ENCODE measurements around the gene TAF6. TPM values are rescaled to one million over a fixed set of nuclear protein-coding genes. Genes with fewer than 3 reads are reported as not detected.

TAF6 gene
- 10 to 100 TPM; 40.7 to 45.3 TPM for total RNA-seq
- total RNA-seq: 30.3 to 33.0 reads per million in 2 donors

DNA sequence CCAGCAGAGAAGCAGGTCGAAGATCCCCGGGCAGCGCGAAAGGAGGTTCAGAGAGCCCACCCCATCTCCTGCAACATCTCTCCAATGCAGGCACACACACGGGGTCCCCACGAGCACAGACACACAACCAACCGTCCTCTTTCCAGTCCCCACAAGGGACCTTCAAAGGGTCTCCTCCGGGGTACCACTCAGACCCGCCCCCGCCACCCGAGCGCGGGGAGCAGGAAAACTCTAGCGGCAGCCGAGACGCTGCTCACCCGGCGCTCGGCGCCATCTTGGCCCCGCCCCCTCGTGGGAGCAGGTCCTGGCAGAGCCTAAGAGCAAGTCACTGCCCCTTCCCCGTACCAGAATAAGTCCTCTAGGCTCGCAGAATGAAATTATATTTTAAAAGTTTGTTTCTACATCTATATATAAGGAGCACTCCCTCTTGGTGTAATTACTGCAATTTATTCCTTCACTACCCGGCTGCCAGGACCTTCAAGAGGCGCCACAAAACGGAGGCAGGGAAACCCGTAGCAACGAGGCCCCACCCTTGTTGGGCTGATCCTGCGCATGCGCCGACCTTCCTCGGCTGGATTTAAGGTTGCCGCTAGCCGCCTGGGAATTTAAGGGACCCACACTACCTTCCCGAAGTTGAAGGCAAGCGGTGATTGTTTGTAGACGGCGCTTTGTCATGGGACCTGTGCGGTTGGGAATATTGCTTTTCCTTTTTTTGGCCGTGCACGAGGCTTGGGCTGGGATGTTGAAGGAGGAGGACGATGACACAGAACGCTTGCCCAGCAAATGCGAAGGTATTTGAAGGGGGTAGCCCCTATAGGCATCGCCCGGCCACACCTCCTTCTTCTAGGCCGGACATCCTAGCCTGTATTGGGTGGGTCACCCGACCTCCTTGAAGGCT, at the start of gene TAF6, which contains the start of gene CNPY4:
TAF6 (minus strand) TSS at position 287 of the 898 bp plus-strand sequence. CDS start 5,149 bp downstream, outside the sequence.
CNPY4 (plus strand) TSS at position 563 of the 898 bp plus-strand sequence; CDS start at position 674, 111 bp downstream.
- H3K4me3 Mint-ChIP-seq: peak within 1 kb of the TSS; percentile 96
- no peaks in the 10 kb centered on the region for H3K36me3 Mint-ChIP-seq (ENCODE audit: low read depth)
- ATAC-seq (peak; percentile 78), DNase-seq (peak; percentile 89 to 90 (median 90))
- no peaks in the 10 kb centered on the region for H3K27me3 Mint-ChIP-seq
- H3K9me3 ChIP-seq (ENCODE audit: control insufficient read depth, low read length, poor library complexity, severe bottlenecking): no peaks in the 10 kb centered on the region
- peaks cover 29% of the 10 kb centered on the region for H3K4me1 Mint-ChIP-seq
- H3K27ac Mint-ChIP-seq: peak within 1 kb of the TSS; percentile 99

DNA sequence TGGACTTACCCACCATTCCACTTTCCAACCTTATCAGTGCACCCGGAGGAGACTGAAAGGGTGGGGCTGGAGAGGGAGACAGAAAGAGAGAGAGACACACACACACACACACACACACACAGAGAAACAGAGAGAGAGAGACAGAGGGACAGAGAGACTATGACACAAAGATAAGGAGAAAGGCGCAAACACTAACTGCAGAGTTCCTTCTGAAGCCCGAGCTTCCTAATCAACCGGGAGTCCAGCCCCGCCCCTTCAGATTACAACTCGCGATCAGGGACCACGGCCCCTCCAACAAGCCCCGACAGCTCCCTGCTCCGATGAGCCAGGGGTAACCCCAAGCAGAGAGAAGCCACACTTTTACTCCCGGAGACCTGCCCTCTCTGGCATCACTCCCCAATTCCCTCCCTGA, 48.8 kb upstream of the TAF6 start:
- DNase-seq (no peak), ATAC-seq (peak; percentile 10)
- H3K36me3 Mint-ChIP-seq (ENCODE audit: low read depth): peaks cover 5% of the 10 kb centered on the region
- H3K4me1 Mint-ChIP-seq: peaks cover 56% of the 10 kb centered on the region
- H3K9me3 ChIP-seq (ENCODE audit: control insufficient read depth, low read length, poor library complexity, severe bottlenecking): no peaks in the 10 kb centered on the region
- peak overlapping the region; percentile 92 for H3K27ac Mint-ChIP-seq
- H3K27me3 Mint-ChIP-seq: peaks cover 10% of the 10 kb centered on the region
- peak overlapping the region; percentile 94 for H3K4me3 Mint-ChIP-seq

DNA sequence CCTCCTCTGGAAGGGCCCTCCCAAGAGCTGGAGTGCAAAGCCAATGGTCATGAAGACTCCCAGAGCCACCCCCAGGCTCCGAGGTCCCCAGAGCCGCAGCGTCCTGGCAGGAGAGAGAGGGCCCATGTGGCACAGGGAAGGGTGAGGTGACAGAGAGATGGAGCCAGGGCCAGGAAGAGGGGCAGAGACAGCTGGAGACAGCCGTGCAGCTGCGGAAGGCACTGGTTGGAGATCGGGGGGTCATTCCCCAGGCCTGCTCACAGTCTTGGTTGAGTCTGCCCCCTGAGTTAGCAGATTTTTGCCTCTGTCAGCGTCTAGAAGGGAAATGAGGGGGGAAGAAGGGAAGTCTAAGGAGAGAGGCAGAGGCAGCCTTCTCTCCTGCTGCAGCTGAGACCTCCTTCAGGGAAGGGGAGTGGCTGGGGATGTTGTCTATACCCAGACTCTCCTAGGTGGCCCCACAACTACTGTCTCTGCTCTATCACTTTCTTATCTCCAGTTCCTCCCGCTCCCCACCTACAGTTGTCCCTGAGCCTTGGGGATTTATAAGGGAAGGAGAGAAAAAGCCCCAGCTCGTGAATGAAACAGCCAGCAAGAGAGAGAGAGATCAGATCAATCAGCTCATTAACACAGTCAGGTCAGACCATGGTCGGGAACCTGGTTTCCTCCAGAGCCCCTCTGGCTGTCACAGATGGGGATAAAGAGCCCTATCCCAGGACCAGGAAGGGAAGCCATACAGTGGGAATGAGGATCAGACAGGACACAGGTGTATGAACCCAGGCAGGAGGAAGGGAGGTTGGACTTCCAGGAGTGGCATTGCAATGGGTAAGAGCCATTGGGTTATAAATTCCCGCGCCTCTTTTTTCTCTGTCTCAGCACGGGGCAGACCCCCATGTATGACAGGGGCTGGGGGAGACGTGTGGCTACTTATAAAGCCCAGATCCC, 48.1 kb upstream of the TAF6 start:
- peak overlapping the region; percentile 92 for H3K27ac Mint-ChIP-seq
- H3K4me3 Mint-ChIP-seq: peak overlapping the region; percentile 94
- peaks cover 10% of the 10 kb centered on the region for H3K27me3 Mint-ChIP-seq
- no peak for DNase-seq
- peaks cover 59% of the 10 kb centered on the region for H3K4me1 Mint-ChIP-seq
- ATAC-seq: no peak
- H3K9me3 ChIP-seq (ENCODE audit: control insufficient read depth, low read length, poor library complexity, severe bottlenecking): no peaks in the 10 kb centered on the region
- H3K36me3 Mint-ChIP-seq (ENCODE audit: low read depth): peaks cover 5% of the 10 kb centered on the region

DNA sequence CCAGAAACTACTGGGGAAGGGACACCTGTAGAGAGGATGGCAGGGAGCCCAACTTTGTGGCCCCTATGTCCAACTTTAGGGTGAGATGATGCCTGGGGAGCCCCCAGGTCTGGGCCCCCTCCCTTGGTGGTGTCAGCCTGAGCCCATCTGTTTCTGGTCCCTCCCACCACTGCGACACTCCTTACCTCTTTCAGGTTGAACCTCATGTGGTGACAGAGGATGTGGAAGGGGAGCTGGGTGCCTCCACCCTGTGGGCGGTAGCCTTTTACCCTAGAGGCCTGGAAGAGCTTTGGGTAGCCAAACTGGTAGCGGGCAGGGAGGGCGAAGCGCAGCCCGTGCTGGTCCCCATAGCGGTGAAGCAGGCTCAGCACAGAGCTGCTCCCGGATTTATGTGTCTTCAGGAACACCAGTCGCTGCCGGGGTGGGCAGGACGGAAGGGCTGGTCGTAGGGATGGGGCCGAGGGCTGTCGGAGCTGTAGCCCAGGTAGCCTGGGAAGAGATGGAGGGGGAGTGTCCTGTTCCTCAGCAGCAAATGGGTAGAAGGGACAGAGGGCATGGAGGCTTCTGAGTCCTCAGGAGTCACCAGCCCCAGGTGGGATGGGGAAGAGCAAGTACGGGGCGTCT, 47.3 kb upstream of the TAF6 start:
- peaks cover 60% of the 10 kb centered on the region for H3K4me1 Mint-ChIP-seq
- H3K4me3 Mint-ChIP-seq: peak overlapping the region; percentile 94
- no peaks in the 10 kb centered on the region for H3K9me3 ChIP-seq (ENCODE audit: control insufficient read depth, low read length, poor library complexity, severe bottlenecking)
- H3K27ac Mint-ChIP-seq: peak overlapping the region; percentile 92
- ATAC-seq (peak; percentile 73), DNase-seq (no peak)
- H3K36me3 Mint-ChIP-seq (ENCODE audit: low read depth): peaks cover 5% of the 10 kb centered on the region
- peaks cover 10% of the 10 kb centered on the region for H3K27me3 Mint-ChIP-seq

- Mint-ChIP-seq H3K27me3 (peaks cover 6% of the 10 kb centered on the region), H3K27ac (peak overlapping the region; percentile 85), H3K36me3 (ENCODE audit: low read depth) (no peaks in the 10 kb centered on the region), H3K4me3 (peak overlapping the region; percentile 76), H3K4me1 (peaks cover 53% of the 10 kb centered on the region)
- no peaks in the 10 kb centered on the region for H3K9me3 ChIP-seq (ENCODE audit: control insufficient read depth, low read length, poor library complexity, severe bottlenecking)
- DNase-seq (no peak), ATAC-seq (no peak)
Measured at GRCh38 chr7:100163871-100164270, 44.7 kb upstream of the TAF6 start.

GRCh38 chr7:100163006-100163531, 43.9 kb upstream of the TAF6 start:
- H3K9me3 ChIP-seq (ENCODE audit: control insufficient read depth, low read length, poor library complexity, severe bottlenecking): no peaks in the 10 kb centered on the region
- Mint-ChIP-seq H3K27ac (peak overlapping the region; percentile 85), H3K36me3 (ENCODE audit: low read depth) (no peaks in the 10 kb centered on the region), H3K4me1 (peaks cover 45% of the 10 kb centered on the region), H3K4me3 (peak overlapping the region; percentile 76), H3K27me3 (peaks cover 6% of the 10 kb centered on the region)
- ATAC-seq (peak; percentile 11), DNase-seq (no peak)

GRCh38 chr7:100160067-100160466, 40.9 kb upstream of the TAF6 start:
- no peak for ATAC-seq
- DNase-seq: no peak
- H3K9me3 ChIP-seq (ENCODE audit: control insufficient read depth, low read length, poor library complexity, severe bottlenecking): no peaks in the 10 kb centered on the region
- H3K27me3 Mint-ChIP-seq: no peaks in the 10 kb centered on the region
- no peak overlapping the region for H3K27ac Mint-ChIP-seq
- H3K4me3 Mint-ChIP-seq: no peak overlapping the region
- H3K36me3 Mint-ChIP-seq (ENCODE audit: low read depth): no peaks in the 10 kb centered on the region
- H3K4me1 Mint-ChIP-seq: peaks cover 30% of the 10 kb centered on the region

DNA sequence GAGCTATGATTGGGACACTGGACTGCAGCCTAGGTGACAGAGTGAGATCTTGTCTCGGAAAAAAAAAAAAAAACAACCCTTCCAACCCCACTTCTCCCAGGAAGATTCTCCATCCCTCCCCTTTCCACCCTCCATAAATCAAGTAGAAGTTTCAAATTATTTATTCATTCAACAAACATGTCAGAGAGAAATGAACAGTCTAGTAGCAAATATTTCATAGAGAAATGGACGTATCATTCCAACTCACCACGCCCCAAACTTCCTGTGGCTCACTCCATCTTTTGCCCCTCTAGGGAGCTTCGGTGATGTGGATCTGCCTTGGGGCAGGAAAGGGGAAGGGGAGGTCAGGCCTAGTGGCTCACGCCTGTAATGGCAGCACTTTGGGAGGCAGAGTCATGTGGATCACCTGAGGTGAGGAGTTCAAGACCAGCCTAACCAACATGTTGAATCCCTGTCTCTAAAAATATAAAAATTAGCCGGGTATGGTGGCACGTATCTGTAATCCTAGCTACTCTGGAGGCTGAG, 40.0 kb upstream of the TAF6 start:
- Mint-ChIP-seq H3K27me3 (no peaks in the 10 kb centered on the region), H3K4me1 (peaks cover 29% of the 10 kb centered on the region), H3K27ac (peak overlapping the region; percentile 16), H3K4me3 (peak overlapping the region; percentile 79), H3K36me3 (ENCODE audit: low read depth) (no peaks in the 10 kb centered on the region)
- DNase-seq (no peak), ATAC-seq (no peak)
- H3K9me3 ChIP-seq (ENCODE audit: control insufficient read depth, low read length, poor library complexity, severe bottlenecking): no peaks in the 10 kb centered on the region

GRCh38 chr7:100158229-100159098, 39.3 kb upstream of the TAF6 start, which contains the start of gene TRAPPC14:
Gene TRAPPC14 (minus strand): TSS chr7:100158723. CDS start chr7:100158499, 224 bp downstream.
- H3K9me3 ChIP-seq (ENCODE audit: control insufficient read depth, low read length, poor library complexity, severe bottlenecking): no peaks in the 10 kb centered on the region
- H3K4me1 Mint-ChIP-seq: peaks cover 28% of the 10 kb centered on the region

GRCh38 chr7:100157334-100158228, 38.4 kb upstream of the TAF6 start:
- H3K9me3 ChIP-seq (ENCODE audit: control insufficient read depth, low read length, poor library complexity, severe bottlenecking): no peaks in the 10 kb centered on the region
- ATAC-seq (no peak), DNase-seq (no peak)
- Mint-ChIP-seq H3K4me3 (peak overlapping the region; percentile 90), H3K27ac (peak overlapping the region; percentile 83), H3K27me3 (no peaks in the 10 kb centered on the region), H3K4me1 (peaks cover 22% of the 10 kb centered on the region), H3K36me3 (ENCODE audit: low read depth) (peaks cover under 1% of the 10 kb centered on the region)

More at GRCh38 chr7:100158229-100159098, 39.3 kb upstream of the TAF6 start, which contains the start of gene TRAPPC14:
- H3K4me3 Mint-ChIP-seq: peak within 1 kb of the TSS; percentile 90
- H3K27me3 Mint-ChIP-seq: no peaks in the 10 kb centered on the region
- peak within 1 kb of the TSS; percentile 83 for H3K27ac Mint-ChIP-seq
- DNase-seq: peak; percentile 78 to 85 (median 83)
- H3K36me3 Mint-ChIP-seq (ENCODE audit: low read depth): no peaks in the 10 kb centered on the region
- ATAC-seq: peak; percentile 88

- Mint-ChIP-seq H3K4me1 (peaks cover 26% of the 10 kb centered on the region), H3K27ac (peak overlapping the region; percentile 83), H3K27me3 (no peaks in the 10 kb centered on the region), H3K36me3 (ENCODE audit: low read depth) (peaks cover 3% of the 10 kb centered on the region), H3K4me3 (peak overlapping the region; percentile 90)
- DNase-seq (no peak), ATAC-seq (no peak)
- no peaks in the 10 kb centered on the region for H3K9me3 ChIP-seq (ENCODE audit: control insufficient read depth, low read length, poor library complexity, severe bottlenecking)
Measured at GRCh38 chr7:100157069-100157333, 37.8 kb upstream of the TAF6 start.
